IMR-90 (cell line): Measurements from ENCODE around the gene CDK6. TPM values are rescaled to one million over a fixed set of nuclear protein-coding genes. Genes with fewer than 3 reads are reported as not detected.

ENCODE experiments used
- ATAC-seq: fragments of 200-7000 bp; cut with Tn5 transposase; 2 replicates; pipeline ENCODE4 v1.9.1; 2020; ENCODE audit warnings: low read depth, mild to moderate bottlenecking, moderate library complexity
- BruUV-seq: library from RNA; stranded (reverse); fragments of 400-500 nt; replicated peaks from 2 replicates; lab custom pipeline; 2021; lab: Mats Ljungman, UMichigan
- CTCF ChIA-PET: fragments of 300-600 bp; formaldehyde crosslinking; extraction: SDS; loops from one replicate; lab custom pipeline; 2021; ENCODE audit warnings: antibody characterized with exemption; lab: Yijun Ruan, JAX
- POLR2A ChIA-PET: fragments of 300-600 bp; sonication (Branson Sonifier 250); formaldehyde crosslinking; loops from one replicate; lab custom pipeline; 2022; ENCODE audit warnings: antibody characterized with exemption; ENCODE audit not compliant: unreplicated experiment; lab: Charles Lee
- DNase-seq: peaks from one replicate; pipeline ENCODE4 v3.0.0; 2013
- H2AFZ ChIP-seq: replicated peaks from 2 replicates; pipeline ENCODE3; 2013; ENCODE audit warnings: low read length, mild to moderate bottlenecking; ENCODE audit not compliant: poor library complexity
- H2AK5ac ChIP-seq: 2 replicates; pipeline ENCODE4 v1.6.1; 2013; ENCODE audit warnings: low read depth, low read length, inconsistent platforms
- H2AK9ac ChIP-seq: replicated peaks from 2 replicates; pipeline ENCODE3; 2013; ENCODE audit warnings: mild to moderate bottlenecking, low read depth, low read length, moderate library complexity; ENCODE audit not compliant: poor library complexity
- H2BK120ac ChIP-seq: 2 replicates; pipeline ENCODE4 v1.6.1; 2013; ENCODE audit warnings: low read depth, low read length, inconsistent platforms
- H2BK15ac ChIP-seq: 3 replicates; pipeline ENCODE4 v1.6.1; 2013; ENCODE audit warnings: low read depth, low read length, inconsistent platforms
- H2BK20ac ChIP-seq: 2 replicates; pipeline ENCODE4 v1.6.1; 2013; ENCODE audit warnings: low read depth, mild to moderate bottlenecking, inconsistent platforms, low read length, moderate library complexity
- H2BK5ac ChIP-seq: 2 replicates; pipeline ENCODE4 v1.6.1; 2013; ENCODE audit warnings: mild to moderate bottlenecking, low read depth, low read length, inconsistent platforms; ENCODE audit not compliant: poor library complexity, severe bottlenecking
- H3K14ac ChIP-seq: replicated peaks from 2 replicates; pipeline ENCODE4 v1.6.1; 2013; ENCODE audit warnings: low read depth, low read length, inconsistent platforms
- H3K18ac ChIP-seq: 2 replicates; pipeline ENCODE4 v1.6.1; 2013; ENCODE audit warnings: low read depth, low read length, control low read depth
- H3K23ac ChIP-seq: 2 replicates; pipeline ENCODE4 v1.6.1; 2013; ENCODE audit warnings: low read depth, low read length, inconsistent platforms
- H3K27ac ChIP-seq: 2 replicates; pipeline ENCODE4 v1.5.1; 2013; ENCODE audit warnings: mild to moderate bottlenecking, control low read depth, low read length; ENCODE audit not compliant: insufficient read depth
- H3K27me3 ChIP-seq: 2 replicates; pipeline ENCODE4 v1.6.1; 2013; ENCODE audit warnings: low read length; ENCODE audit not compliant: control insufficient read depth, insufficient read depth
- H3K36me3 ChIP-seq: 2 replicates; pipeline ENCODE4 v1.6.1; 2013; ENCODE audit warnings: low read length, mixed read lengths; ENCODE audit not compliant: control insufficient read depth, insufficient read depth
- H3K4ac ChIP-seq: 2 replicates; pipeline ENCODE4 v1.6.1; 2013; ENCODE audit warnings: low read depth, low read length, inconsistent platforms
- H3K4me1 ChIP-seq: 2 replicates; pipeline ENCODE4 v1.6.1; 2013; ENCODE audit warnings: low read length, mixed read lengths; ENCODE audit not compliant: control insufficient read depth, insufficient read depth
- H3K4me2 ChIP-seq: 2 replicates; pipeline ENCODE4 v1.6.1; 2013; ENCODE audit warnings: low read depth, mild to moderate bottlenecking, control low read depth, low read length, moderate library complexity
- H3K4me3 ChIP-seq: 2 replicates; pipeline ENCODE4 v1.5.1; 2013; ENCODE audit warnings: low read depth, mild to moderate bottlenecking, control low read depth, low read length, moderate library complexity; ENCODE audit not compliant: insufficient read depth
- H3K56ac ChIP-seq: 2 replicates; pipeline ENCODE4 v1.6.1; 2013; ENCODE audit warnings: low read length, inconsistent platforms; ENCODE audit not compliant: insufficient read depth; ENCODE audit errors: extremely low read depth
- H3K79me1 ChIP-seq, 2 experiments: 2 replicates each; pipeline ENCODE4 v1.6.1; 2013; ENCODE audit warnings: low read length in 2 of 2, inconsistent platforms in 1 of 2, low read depth in 1 of 2
- H3K9ac ChIP-seq: 2 replicates; pipeline ENCODE4 v1.6.1; 2013; ENCODE audit warnings: low read depth, low read length, control low read depth
- H3K9me1 ChIP-seq: 2 replicates; pipeline ENCODE4 v1.6.1; 2013; ENCODE audit warnings: low read length, inconsistent platforms; ENCODE audit not compliant: insufficient read depth
- H3K9me3 ChIP-seq: 2 replicates; pipeline ENCODE4 v1.6.1; 2013; ENCODE audit warnings: low read length; ENCODE audit not compliant: control insufficient read depth, insufficient read depth
- H4K20me1 ChIP-seq: 2 replicates; pipeline ENCODE4 v1.6.1; 2013; ENCODE audit warnings: low read length, inconsistent platforms; ENCODE audit not compliant: insufficient read depth
- H4K5ac ChIP-seq: 2 replicates; pipeline ENCODE4 v1.6.1; 2013; ENCODE audit warnings: mild to moderate bottlenecking, low read depth, low read length, control low read depth
- H4K8ac ChIP-seq, 2 experiments: 2 replicates each; pipeline ENCODE4 v1.6.1; 2013; ENCODE audit warnings: low read depth in 2 of 2, low read length in 2 of 2, control low read depth in 1 of 2, inconsistent platforms in 1 of 2
- H4K91ac ChIP-seq: 2 replicates; pipeline ENCODE4 v1.6.1; 2013; ENCODE audit warnings: low read depth, low read length, inconsistent platforms; ENCODE audit not compliant: insufficient read depth
- BHLHE40 ChIP-seq: fragments of 150-350 bp; IDR thresholded peaks from 2 replicates; pipeline ENCODE4 v1.6.1; 2016; ENCODE audit warnings: mild to moderate bottlenecking, low read depth, low read length
- CEBPB ChIP-seq: IDR thresholded peaks from 2 replicates; pipeline ENCODE4 v1.6.1; 2012; ENCODE audit warnings: low read depth, low read length, improper control_type of control experiment
- CHD1 ChIP-seq: IDR thresholded peaks from 2 replicates; pipeline ENCODE4 v1.6.1; 2012; ENCODE audit warnings: low read depth, low read length, improper control_type of control experiment
- CTCF ChIP-seq: conservative IDR thresholded peaks from 2 replicates; pipeline ENCODE4 v1.5.1; 2012; ENCODE audit warnings: mild to moderate bottlenecking, low read depth, low read length, improper control_type of control experiment
- ELK1 ChIP-seq: fragments of 150-350 bp; IDR thresholded peaks from 2 replicates; pipeline ENCODE4 v1.6.1; 2016; ENCODE audit warnings: low read depth, mild to moderate bottlenecking, low read length, moderate library complexity, borderline replicate concordance
- FOS ChIP-seq: fragments of 150-350 bp; IDR thresholded peaks from 2 replicates; pipeline ENCODE4 v1.6.1; 2016; ENCODE audit warnings: low read depth, low read length
- MAZ ChIP-seq: IDR thresholded peaks from 2 replicates; pipeline ENCODE4 v1.6.1; 2012; ENCODE audit warnings: low read depth, mild to moderate bottlenecking, low read length, improper control_type of control experiment, moderate library complexity, borderline replicate concordance
- MXI1 ChIP-seq: IDR thresholded peaks from 2 replicates; pipeline ENCODE4 v1.6.1; 2012; ENCODE audit warnings: low read depth, mild to moderate bottlenecking, low read length, moderate library complexity, borderline replicate concordance
- NFE2L2 ChIP-seq: fragments of 150-350 bp; IDR thresholded peaks from 2 replicates; pipeline ENCODE4 v1.6.1; 2016; ENCODE audit warnings: low read depth, mild to moderate bottlenecking, low read length
- POLR2A ChIP-seq: IDR thresholded peaks from 2 replicates; pipeline ENCODE4 v1.6.1; 2012; ENCODE audit warnings: mild to moderate bottlenecking, low read depth, low read length
- RAD21 ChIP-seq: IDR thresholded peaks from 2 replicates; pipeline ENCODE4 v1.6.1; 2012; ENCODE audit warnings: low read length, improper control_type of control experiment
- RCOR1 ChIP-seq: IDR thresholded peaks from 2 replicates; pipeline ENCODE4 v1.6.1; 2012; ENCODE audit warnings: mild to moderate bottlenecking, low read length, improper control_type of control experiment; ENCODE audit not compliant: insufficient replicate concordance
- RFX5 ChIP-seq: IDR thresholded peaks from 2 replicates; pipeline ENCODE4 v1.8.0; 2012; ENCODE audit warnings: low read depth, mild to moderate bottlenecking, low read length, moderate library complexity
- USF2 ChIP-seq: fragments of 150-350 bp; IDR thresholded peaks from 2 replicates; pipeline ENCODE4 v1.6.1; 2017; ENCODE audit warnings: mild to moderate bottlenecking, antibody characterized with exemption, low read length, low read depth
- WGBS, 2 experiments: methylation state at CpG; one replicate each; pipeline versions ENCODE4 v1.1.5 to v1.1.7; 2013; ENCODE audit warnings: missing lambda C conversion rate in 2 of 2; ENCODE audit not compliant: insufficient read length in 1 of 2; ENCODE audit errors: extremely low coverage in 2 of 2; 5-methylcytosine and 5-hydroxymethylcytosine counted together
- dilution Hi-C: fragments of 300-500 bp; cut with HindIII; formaldehyde crosslinking; loops from one replicate; pipeline ENCODE4 v1.14.3; 2018; ENCODE audit warnings: low sequenced_read_pairs; ENCODE audit not compliant: unreplicated experiment
- in situ Hi-C: fragments of 300-500 bp; cut with MboI; formaldehyde crosslinking; loops from 3 replicates; pipeline ENCODE4 v1.14.3; 2019; ENCODE audit warnings: low sequenced_read_pairs, inconsistent platforms, mixed read lengths
- intact Hi-C: fragments of 100-400 bp; cut with micrococcal nuclease; formaldehyde crosslinking; loops from 2 replicates; pipeline ENCODE4 v1.10.0; 2022
- polyA plus RNA-seq, 3 experiments: library from polyadenylated mRNA; depleted of rRNA; stranded (reverse); fragments of >200 nt; gene quantifications; 2 replicates each; pipeline ENCODE4 v1.2.3, GENCODE V29; 2012; ENCODE audit warnings: low replicate concordance in 1 of 3
- total RNA-seq: library from RNA; depleted of rRNA; stranded (reverse); fragments of >200 nt; gene quantifications from 2 replicates; pipeline ENCODE4 v1.2.3, GENCODE V29; 2012

Gene CDK6
- total and polyA plus RNA-seq, 2 of the 4 experiments (the other 2 are of a cell fraction) = 21.5 to 195 TPM

GRCh38 chr7:92755680-92756079 is 80.7 kb downstream of the CDK6 start:
- peaks cover 3% of the 10 kb centered on the region; the same call in 1 of the 2 replicates for H4K20me1 ChIP-seq
- CTCF ChIA-PET = no interaction called here
- H2AFZ ChIP-seq = no peak overlapping the region
- peak overlapping the region in 1 of 2 experiments; percentile 53; a peak in 2 of 4 replicates for H4K8ac ChIP-seq
- WGBS, 2 experiments = 83% methylated on average over 1 of the region's 4 CpGs; no CpG with 5 or more reads in 1 of the 2 experiments
- dilution Hi-C loops (no loop called here), intact Hi-C loops (loop anchor here (2.0 kb wide), 1 partner anchor 19 kb away; no protein-coding TSS in a partner anchor), in situ Hi-C loops (no loop called here)
- H3K9me3 ChIP-seq = no peaks in the 10 kb centered on the region
- no peak overlapping the region for H2BK120ac ChIP-seq
- BruUV-seq = no TSS peak
- POLR2A ChIA-PET = no interaction called here
- ATAC-seq (no peak), DNase-seq (no peak)
- H3K9me1 ChIP-seq = peaks cover 16% of the 10 kb centered on the region
- H2BK15ac ChIP-seq = no peak overlapping the region
- H3K18ac ChIP-seq = no peak overlapping the region
- H3K4me3 ChIP-seq = no peak overlapping the region
- no peak overlapping the region for H3K9ac ChIP-seq
- H3K27ac ChIP-seq = no peak overlapping the region
- H3K4me1 ChIP-seq = peaks cover 17% of the 10 kb centered on the region
- peak overlapping the region; percentile 39 for H2BK5ac ChIP-seq
- no peak overlapping the region for H3K56ac ChIP-seq
- H3K36me3 ChIP-seq = peaks cover 6% of the 10 kb centered on the region; the same call in 1 of the 2 replicates
- no peak overlapping the region for H2AK5ac ChIP-seq
- no peak overlapping the region for H3K14ac ChIP-seq
- TF ChIP-seq POLR2A (no peak), ELK1 (no peak), CEBPB (no peak), RFX5 (no peak), NFE2L2 (no peak), CHD1 (no peak), RAD21 (no peak), CTCF (no peak), BHLHE40 (no peak), FOS (no peak), USF2 (no peak), MAZ (no peak), RCOR1 (no peak), MXI1 (no peak)
- no peak overlapping the region for H3K4me2 ChIP-seq
- H2AK9ac ChIP-seq = no peak overlapping the region
- no peak overlapping the region for H4K91ac ChIP-seq
- no peaks in the 10 kb centered on the region for H3K27me3 ChIP-seq
- no peak overlapping the region for H4K5ac ChIP-seq
- no peak overlapping the region for H3K4ac ChIP-seq
- H2BK20ac ChIP-seq = no peak overlapping the region
- H3K23ac ChIP-seq = no peak overlapping the region
- H3K79me1 ChIP-seq = peaks cover 23 to 52% of the 10 kb centered on the region in 2 experiments
